ENCODE results near the gene PRKAG2. TPM values are rescaled to one million over a fixed set of nuclear protein-coding genes. Genes with fewer than 3 reads are reported as not detected.

PRKAG2 gene
- total RNA-seq, 1 donor from 2014 or later, result 17.9 TPM

DNA sequence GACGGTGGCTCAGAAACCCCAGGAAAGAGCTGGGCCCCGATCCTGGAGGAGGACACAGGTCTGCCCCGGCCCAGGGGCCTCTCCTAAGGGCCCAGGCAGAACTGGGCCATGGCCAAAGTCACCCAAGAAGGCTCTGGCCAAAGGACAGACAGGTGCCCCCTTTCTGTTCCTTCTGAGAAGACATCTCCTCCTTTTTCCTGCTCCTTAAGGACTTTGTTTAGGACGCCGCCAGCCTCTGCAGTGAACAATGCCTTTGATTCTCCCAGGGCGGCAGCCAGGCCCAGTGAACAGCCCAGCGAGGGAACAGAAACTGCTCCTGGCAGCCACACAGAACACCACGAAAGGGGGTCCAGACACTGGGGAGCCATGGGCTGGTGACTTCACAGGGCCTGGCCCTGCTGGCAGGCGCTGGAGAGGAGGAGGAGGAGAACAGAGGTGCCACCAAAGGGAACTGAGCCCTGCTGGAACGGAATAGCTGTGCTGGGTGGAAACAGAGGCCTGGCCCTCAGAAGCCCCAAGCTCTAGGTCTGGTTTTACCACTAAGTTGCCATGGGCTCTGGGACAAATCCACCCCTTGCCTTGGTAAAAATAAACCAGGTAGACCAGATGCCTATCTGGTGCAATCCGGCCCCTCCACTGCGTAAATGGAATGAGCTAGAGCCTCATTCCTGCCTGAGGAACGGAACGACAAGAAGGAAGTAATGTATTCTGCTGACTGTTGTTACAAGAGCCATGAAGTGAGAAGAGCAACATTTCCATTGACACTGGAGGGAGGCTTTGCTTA is 193.9 kb downstream of the PRKAG2 start:
- Mint-ChIP-seq H3K4me3 (no peak overlapping the region), H3K27me3 (no peaks in the 10 kb centered on the region), H3K36me3 (no peaks in the 10 kb centered on the region), H3K27ac (no peak overlapping the region), H3K4me1 (ENCODE audit: unreplicated experiment) (peaks cover 17% of the 10 kb centered on the region), H3K9me3 (no peaks in the 10 kb centered on the region)
- TF ChIP-seq, protein P1, sequence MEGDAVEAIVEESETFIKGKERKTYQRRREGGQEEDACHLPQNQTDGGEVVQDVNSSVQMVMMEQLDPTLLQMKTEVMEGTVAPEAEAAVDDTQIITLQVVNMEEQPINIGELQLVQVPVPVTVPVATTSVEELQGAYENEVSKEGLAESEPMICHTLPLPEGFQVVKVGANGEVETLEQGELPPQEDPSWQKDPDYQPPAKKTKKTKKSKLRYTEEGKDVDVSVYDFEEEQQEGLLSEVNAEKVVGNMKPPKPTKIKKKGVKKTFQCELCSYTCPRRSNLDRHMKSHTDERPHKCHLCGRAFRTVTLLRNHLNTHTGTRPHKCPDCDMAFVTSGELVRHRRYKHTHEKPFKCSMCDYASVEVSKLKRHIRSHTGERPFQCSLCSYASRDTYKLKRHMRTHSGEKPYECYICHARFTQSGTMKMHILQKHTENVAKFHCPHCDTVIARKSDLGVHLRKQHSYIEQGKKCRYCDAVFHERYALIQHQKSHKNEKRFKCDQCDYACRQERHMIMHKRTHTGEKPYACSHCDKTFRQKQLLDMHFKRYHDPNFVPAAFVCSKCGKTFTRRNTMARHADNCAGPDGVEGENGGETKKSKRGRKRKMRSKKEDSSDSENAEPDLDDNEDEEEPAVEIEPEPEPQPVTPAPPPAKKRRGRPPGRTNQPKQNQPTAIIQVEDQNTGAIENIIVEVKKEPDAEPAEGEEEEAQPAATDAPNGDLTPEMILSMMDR (conservative IDR thresholded peaks at IDR 0.05), result no peak
- no peak for DNase-seq (ENCODE audit: extremely low spot score, unreplicated experiment)

DNA sequence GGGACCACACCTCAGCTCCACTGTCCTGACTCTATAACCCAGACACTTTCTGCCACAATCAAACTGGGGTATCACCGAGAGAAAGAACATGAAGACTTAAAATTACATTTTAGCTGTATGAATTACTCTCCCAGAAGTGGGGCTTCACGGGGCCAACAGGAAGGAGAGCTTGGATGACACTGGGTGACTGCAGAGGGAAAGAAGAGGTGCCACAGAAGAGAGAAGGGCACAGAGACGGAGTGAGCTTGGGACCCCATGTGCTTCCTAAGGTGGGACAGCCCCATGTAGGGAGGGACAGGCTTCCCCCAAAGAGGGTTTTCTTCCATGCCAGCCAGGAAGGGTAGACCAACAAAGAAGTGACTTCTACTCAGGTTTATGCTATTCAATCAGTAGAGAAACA is 195.2 kb downstream of the PRKAG2 start:
- Mint-ChIP-seq H3K36me3 (no peaks in the 10 kb centered on the region), H3K4me1 (ENCODE audit: unreplicated experiment) (peaks cover 6% of the 10 kb centered on the region), H3K4me3 (no peak overlapping the region), H3K27me3 (no peaks in the 10 kb centered on the region), H3K27ac (no peak overlapping the region), H3K9me3 (no peaks in the 10 kb centered on the region)
- DNase-seq (ENCODE audit: extremely low spot score, unreplicated experiment), result no peak
- TF ChIP-seq, protein P1 (conservative IDR thresholded peaks at IDR 0.05), result no peak

GRCh38 chr7:151680810-151681209 is 196.1 kb downstream of the PRKAG2 start:
- no peak overlapping the region for H3K27ac Mint-ChIP-seq
- no peak for DNase-seq (ENCODE audit: extremely low spot score, unreplicated experiment)
- no peak overlapping the region for H3K4me3 Mint-ChIP-seq
- H3K27me3 Mint-ChIP-seq, result no peaks in the 10 kb centered on the region
- no peaks in the 10 kb centered on the region for H3K4me1 Mint-ChIP-seq (ENCODE audit: unreplicated experiment)
- H3K9me3 Mint-ChIP-seq, result no peaks in the 10 kb centered on the region
- no peaks in the 10 kb centered on the region for H3K36me3 Mint-ChIP-seq
- TF ChIP-seq, protein P1 (conservative IDR thresholded peaks at IDR 0.05), result no peak

GRCh38 chr7:151679881-151680612 is 196.9 kb downstream of the PRKAG2 start:
- H3K36me3 Mint-ChIP-seq, result no peaks in the 10 kb centered on the region
- no peaks in the 10 kb centered on the region for H3K9me3 Mint-ChIP-seq
- no peak for DNase-seq (ENCODE audit: extremely low spot score, unreplicated experiment)
- no peak overlapping the region for H3K4me3 Mint-ChIP-seq
- no peaks in the 10 kb centered on the region for H3K4me1 Mint-ChIP-seq (ENCODE audit: unreplicated experiment)
- H3K27me3 Mint-ChIP-seq, result no peaks in the 10 kb centered on the region
- TF ChIP-seq, protein P1 (conservative IDR thresholded peaks at IDR 0.05), result no peak
- H3K27ac Mint-ChIP-seq, result no peak overlapping the region

- H3K27ac Mint-ChIP-seq, result no peak overlapping the region
- no peak overlapping the region for H3K4me3 Mint-ChIP-seq
- no peaks in the 10 kb centered on the region for H3K27me3 Mint-ChIP-seq
- no peak for DNase-seq (ENCODE audit: extremely low spot score, unreplicated experiment)
- H3K9me3 Mint-ChIP-seq, result no peaks in the 10 kb centered on the region
- H3K4me1 Mint-ChIP-seq (ENCODE audit: unreplicated experiment), result no peaks in the 10 kb centered on the region
- no peaks in the 10 kb centered on the region for H3K36me3 Mint-ChIP-seq
- TF ChIP-seq, protein P1 (conservative IDR thresholded peaks at IDR 0.05), result no peak
Observed at GRCh38 chr7:151679071-151679708, 197.7 kb downstream of the PRKAG2 start.

All from type B pancreatic cell (in vitro differentiated cells).